GM21528 (cell line): Measurements from ENCODE around the gene HNRNPA2B1.
"Not testable (repeated sequence)": the region's sequence is repeated elsewhere in the genome, so short reads cannot be mapped to it uniquely, and the experiment has no call there.

Experiments
- ATAC-seq: cut with Tn5 transposase; IDR thresholded peaks from one replicate; pipeline ENCODE4 v1.9.1; 2021; ENCODE audit warnings: mild to moderate bottlenecking, moderate library complexity; ENCODE audit not compliant: unreplicated experiment, low FRiP score

The HNRNPA2B1 gene

DNA sequence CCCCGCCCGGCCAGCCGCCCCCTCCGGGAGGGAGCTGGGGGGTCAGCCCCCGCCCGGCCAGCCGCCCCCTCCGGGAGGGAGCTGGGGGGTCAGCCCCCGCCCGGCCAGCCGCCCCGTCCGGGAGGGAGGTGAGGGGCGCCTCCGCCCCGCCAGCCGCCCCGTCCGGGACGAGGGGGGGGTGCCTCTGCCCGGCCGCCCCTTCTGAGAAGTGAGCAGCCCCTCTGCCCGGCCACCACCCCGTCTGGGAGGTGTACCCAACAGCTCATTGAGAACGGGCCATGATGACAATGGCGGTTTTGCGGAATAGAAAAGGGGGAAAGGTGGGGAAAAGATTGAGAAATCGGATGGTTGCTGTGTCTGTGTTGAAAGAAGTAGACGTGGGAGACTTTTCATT is 52.2 kb downstream of the HNRNPA2B1 start:
- not testable (repeated sequence) for ATAC-seq

DNA sequence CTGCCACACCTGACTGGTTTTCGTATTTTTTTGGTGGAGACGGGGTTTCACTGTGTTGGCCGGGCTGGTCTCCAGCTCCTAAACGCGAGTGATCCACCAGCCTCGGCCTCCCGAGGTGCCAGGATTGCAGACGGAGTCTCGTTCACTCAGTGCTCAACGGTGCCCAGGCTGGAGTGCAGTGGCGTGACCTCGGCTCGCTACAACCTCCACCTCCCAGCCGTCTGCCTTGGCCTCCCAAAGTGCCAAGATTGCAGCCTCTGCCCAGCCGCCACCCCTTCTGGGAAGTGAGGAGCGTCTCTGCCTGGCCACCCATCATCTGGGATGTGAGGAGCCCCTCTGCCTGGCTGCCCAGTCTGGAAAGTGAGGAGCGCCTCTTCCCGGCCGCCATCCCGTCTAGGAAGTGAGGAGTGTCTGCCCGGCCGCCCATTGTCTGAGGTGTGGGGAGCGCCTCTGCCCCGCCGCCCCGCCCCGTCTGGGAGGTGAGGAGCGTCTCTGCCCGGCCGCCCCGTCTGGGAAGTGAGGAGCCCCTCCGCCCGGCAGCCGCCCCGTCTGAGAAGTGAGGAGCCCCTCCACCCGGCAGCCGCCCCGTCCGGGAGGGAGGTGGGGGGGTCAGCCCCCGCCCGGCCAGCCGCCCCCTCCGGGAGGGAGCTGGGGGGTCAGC is 52.8 kb downstream of the HNRNPA2B1 start:
- ATAC-seq = not testable (repeated sequence)

DNA sequence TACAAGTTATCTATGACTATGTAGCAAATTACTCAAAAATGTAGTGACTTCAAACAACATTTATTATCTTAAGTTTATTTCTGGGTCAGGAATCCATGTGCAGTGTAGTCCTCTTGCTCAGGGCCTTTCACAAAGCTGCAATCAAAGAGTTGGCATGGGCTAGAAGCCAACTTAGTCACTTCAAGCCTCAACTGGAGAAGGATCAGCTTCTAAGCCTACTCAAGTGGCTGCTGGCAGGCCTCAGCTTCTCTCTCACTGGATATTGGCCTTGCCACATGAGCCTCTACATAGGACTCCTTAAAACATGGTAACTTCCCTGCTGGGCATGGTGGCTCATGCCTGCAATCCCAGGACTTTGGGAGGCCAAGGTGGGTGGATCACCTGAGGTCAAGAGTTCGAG is 53.5 kb downstream of the HNRNPA2B1 start:
- ATAC-seq = no peak

DNA sequence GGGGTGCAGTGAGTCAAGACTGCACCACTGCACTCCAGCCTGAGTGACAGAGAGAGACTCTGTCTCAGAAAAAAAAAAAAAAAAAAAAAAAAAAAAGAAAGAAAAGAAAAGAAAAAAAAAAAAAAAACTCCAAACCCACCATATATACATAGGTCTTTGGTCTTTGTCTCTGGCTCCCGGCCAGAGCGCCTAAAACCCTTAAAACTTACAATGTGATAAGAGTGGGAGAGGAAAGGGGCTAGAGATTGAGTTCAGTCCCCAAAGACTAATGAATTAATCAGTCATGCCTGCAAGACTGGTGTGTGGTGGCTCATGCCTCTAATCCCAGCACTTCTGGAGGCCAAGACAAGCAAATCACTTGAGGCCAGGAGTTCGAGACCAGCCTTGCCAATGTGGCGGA is 55.3 kb downstream of the HNRNPA2B1 start:
- ATAC-seq = no peak

DNA sequence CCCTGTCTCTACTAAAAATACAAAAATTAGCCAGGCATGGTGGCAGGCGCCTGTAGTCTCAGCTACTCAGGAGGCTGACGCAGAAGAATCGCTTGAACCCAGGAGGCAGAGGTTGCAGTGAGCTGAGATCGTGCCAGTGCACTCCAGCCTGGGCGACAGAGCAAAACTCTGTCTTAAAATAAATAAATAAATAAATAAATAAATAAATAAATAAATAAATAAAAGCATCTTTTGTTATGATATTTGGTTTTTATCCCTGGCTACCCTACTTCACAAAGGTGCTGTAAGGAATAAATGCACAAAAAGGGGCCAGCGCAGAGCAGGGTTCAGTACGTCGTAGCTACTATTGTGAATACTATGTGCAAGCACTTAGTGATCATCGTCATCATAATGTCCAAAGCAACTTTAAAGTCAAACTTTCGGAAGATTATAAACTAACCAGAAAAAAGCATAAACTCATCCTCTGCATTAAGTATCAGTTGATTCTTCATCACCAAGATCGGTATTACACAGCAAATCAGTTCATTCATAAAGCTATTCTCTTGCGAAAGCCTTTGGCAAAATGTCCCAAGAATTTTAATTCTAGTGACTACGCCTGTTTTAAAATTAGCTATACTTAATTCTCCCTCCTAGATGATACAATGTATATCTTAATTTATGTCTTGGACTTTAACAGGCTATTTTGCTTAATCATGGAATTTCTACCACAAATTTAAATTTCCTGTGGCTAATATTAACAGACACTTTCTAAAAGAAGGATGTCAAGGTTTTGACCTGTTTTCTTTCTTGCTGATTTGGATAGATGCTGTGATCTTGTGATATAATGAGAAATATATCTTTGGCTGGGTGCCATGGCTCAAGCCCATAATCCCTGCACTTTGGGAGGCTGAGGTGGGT is 56.1 kb downstream of the HNRNPA2B1 start:
- no peak for ATAC-seq

DNA sequence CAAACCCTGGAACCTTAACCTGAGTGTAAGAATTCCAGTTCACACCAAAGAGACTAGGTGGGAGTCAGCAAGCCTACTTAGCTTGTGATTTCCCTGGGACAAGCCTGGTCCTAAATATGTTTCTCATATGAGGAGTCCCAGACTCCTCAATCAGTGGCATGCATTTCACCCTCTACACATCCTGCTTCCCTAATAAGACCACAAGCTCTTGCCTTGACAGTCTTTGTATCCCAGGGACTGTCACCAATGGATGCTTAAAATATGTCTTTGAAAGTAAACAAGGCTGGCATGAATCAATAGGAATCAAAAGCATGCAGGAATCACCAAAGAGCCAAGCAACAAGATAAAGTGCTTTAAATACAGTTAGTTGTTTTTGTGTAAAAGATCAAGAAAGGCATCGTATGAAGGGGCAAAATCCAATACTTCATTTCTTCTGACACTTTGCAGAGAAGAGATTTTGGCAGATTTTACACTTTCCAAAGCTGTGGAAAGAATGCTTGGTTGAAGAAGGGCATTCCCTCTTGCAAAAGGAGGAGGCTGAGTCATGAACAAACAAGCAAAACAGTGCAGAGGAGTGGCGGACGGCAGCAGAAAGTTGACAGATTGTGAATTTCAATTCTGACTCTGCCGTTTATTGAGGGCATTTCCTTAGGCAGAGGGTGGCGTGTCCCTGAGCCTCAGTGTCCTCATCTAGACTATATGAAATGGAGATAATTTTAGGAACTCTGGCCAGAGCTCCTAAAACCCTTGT is 57.1 kb downstream of the HNRNPA2B1 start:
- no peak for ATAC-seq

DNA sequence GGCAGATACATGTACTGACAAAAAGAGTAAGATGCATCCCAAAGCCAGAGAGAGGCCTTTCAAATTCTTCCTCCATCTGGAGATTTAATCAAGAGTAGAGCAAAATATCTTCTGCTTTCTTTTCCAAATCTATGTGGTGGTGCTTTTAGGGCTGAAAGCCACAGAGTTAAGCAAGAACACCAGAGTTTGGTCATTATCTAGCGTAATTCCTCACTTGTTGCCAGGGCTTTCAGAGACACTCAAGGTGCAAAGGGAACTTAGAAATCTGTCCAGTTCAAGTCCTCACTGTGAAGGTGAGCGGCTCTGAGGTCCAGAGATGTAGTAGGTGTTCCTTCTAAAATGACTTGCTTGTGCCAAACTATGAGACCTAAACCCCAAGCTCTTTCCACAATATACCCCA is 59.5 kb downstream of the HNRNPA2B1 start:
- ATAC-seq = no peak

DNA sequence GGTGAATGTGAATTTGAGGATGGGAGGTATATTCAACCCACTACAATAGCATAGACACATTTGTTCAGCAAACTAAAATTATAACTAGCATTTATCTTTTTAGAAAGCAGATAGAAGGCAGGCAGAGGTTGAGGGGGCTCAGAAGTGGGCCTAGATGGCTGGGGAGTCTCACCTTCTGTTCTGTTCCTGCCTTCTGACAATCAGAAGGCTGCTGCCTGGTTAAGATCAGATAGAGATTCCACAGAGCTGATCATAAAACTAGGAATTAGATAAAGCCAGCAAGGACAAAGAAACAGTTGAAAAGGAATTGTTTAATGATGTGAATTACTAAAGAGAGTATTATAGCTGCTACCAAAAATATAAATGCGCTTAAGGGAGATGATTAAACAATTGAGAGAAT is 60.2 kb downstream of the HNRNPA2B1 start:
- ATAC-seq = no peak
